ENCODE measurements around the gene CFH.

- TF ChIP-seq GATA2 (IDR thresholded peaks at IDR 0.05; ENCODE audit: low read depth, low read length) (no peak), GATA3 (IDR thresholded peaks at IDR 0.05; ENCODE audit: low read depth, low read length) (no peak)
Measured at GRCh38 chr1:196734006-196734405, 82.2 kb downstream of the CFH start.

All from SH-SY5Y (cell line).